Left ventricle myocardium inferior (tissue), 1 donor: ENCODE data around the gene MRGPRF. TPM values are rescaled to one million over a fixed set of nuclear protein-coding genes. Genes with fewer than 3 reads are reported as not detected.

Source experiments
- DNase-seq: peaks from one replicate; pipeline ENCODE4 v3.0.0-alpha.2; 2020
- H3K27ac ChIP-seq: fragments of 200-600 bp; replicated peaks from 2 replicates; pipeline ENCODE4 v1.8.0; 2021
- H3K27me3 ChIP-seq: fragments of 200-600 bp; 2 replicates; pipeline ENCODE4 v1.8.0; 2021; ENCODE audit warnings: low read depth
- H3K36me3 ChIP-seq: fragments of 200-600 bp; 2 replicates; pipeline ENCODE4 v1.8.0; 2021
- H3K4me1 ChIP-seq: fragments of 200-600 bp; 2 replicates; pipeline ENCODE4 v1.8.0; 2021
- H3K4me3 ChIP-seq: fragments of 200-600 bp; 2 replicates; pipeline ENCODE4 v1.8.0; 2021; ENCODE audit warnings: mild to moderate bottlenecking, moderate library complexity
- H3K9me3 ChIP-seq: fragments of 200-600 bp; replicated peaks from 2 replicates; pipeline ENCODE4 v1.8.0; 2021
- intact Hi-C: fragments of 100-400 bp; cut with micrococcal nuclease; formaldehyde crosslinking; loops from one replicate; pipeline ENCODE4 v1.11.0; 2022
- long read RNA-seq: library from polyadenylated mRNA; unstranded; transcript quantifications from one replicate; pipeline ENCODE4 v2.0.0, GENCODE V29; 2021
- total RNA-seq: library from RNA; stranded (reverse); fragmentation: NEBNext Ultra II Directional; extraction: Animal tissue kit (Norgen Biotek cat#: 25700); gene quantifications from one replicate; pipeline ENCODE4 v1.2.1, GENCODE V29; 2021
- TF ChIP-seq, protein P1 (sequence below): fragments of 200-600 bp; IDR thresholded peaks from 2 replicates; pipeline ENCODE4 v1.8.0; 2021; ENCODE audit warnings: antibody characterized with exemption, mild to moderate bottlenecking, borderline replicate concordance
- donor health status: DM: no; HTN: yes; CAD: no; lungs with severe emphysema.

The MRGPRF gene
- 3.9 TPM for total RNA-seq
- long read RNA-seq, transcript MRGPRF-201 (3 exons, 2,295 nt) = major isoform, 7 of 9 reads
- long read RNA-seq, partial matches to known transcripts = 0 of 9 reads
- long read RNA-seq, other reads (novel, unspliced or antisense) = 2 of 9 reads

DNA sequence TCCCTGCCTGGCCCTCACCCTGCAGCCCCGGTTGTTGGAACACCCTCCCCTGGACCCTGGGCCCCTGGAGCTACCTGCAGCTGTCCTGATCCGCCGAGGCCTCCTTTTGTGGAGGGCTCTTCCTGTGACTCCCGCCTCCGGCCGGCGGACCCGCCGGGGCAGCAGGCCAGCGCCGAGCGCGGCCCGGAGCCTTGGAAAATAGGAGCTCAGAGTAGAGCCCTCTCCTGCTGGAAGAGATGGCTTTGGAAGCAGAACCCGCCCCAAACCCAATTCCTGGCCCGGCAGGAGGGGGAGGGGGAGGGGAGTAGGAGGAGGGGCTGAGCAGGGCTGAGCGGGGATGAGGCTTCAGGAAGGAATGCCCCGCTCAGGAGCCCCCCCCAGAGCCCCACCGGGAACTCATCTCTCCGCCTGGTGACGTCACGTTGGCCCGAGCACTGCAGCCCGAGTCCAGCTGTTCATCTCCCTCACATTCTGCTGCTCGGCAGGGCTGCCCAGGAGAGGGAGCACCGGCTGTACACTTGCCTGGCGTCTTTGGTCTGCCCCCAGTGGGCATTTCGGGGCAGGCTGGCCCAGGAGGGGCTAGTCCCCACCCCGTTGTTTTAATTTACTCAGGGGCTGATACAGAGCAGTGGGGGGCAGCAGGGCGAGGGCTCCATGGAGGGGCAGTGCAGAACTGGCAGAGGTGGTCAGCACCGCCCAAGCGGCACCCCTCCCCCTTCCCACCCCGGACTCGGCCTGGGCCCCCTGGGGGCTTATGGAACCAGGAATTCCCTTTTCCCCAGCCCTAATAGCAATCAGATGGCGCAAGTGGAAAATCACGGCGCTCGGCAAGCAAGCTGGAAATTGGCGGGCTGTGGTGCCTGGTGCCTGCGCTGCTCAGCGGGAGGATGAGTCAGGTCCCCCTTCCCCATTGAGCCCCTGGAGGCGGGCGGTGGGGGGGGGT is at the start of gene MRGPRF:
TSS of gene MRGPRF (minus strand) at position 238 of the 943 bp plus-strand sequence. CDS start 3,345 bp downstream, outside the sequence.
- intact Hi-C loops = no loop called here
- peaks cover 58% of the 10 kb centered on the region for H3K4me1 ChIP-seq
- peak within 1 kb of the TSS; percentile 66 for H3K4me3 ChIP-seq

GRCh38 chr11:69062169-69062855 is 49.3 kb upstream of the MRGPRF start:
- TF ChIP-seq, protein P1, sequence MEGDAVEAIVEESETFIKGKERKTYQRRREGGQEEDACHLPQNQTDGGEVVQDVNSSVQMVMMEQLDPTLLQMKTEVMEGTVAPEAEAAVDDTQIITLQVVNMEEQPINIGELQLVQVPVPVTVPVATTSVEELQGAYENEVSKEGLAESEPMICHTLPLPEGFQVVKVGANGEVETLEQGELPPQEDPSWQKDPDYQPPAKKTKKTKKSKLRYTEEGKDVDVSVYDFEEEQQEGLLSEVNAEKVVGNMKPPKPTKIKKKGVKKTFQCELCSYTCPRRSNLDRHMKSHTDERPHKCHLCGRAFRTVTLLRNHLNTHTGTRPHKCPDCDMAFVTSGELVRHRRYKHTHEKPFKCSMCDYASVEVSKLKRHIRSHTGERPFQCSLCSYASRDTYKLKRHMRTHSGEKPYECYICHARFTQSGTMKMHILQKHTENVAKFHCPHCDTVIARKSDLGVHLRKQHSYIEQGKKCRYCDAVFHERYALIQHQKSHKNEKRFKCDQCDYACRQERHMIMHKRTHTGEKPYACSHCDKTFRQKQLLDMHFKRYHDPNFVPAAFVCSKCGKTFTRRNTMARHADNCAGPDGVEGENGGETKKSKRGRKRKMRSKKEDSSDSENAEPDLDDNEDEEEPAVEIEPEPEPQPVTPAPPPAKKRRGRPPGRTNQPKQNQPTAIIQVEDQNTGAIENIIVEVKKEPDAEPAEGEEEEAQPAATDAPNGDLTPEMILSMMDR = no peak
- intact Hi-C loops = no loop called here
- Histone ChIP-seq H3K4me1 (peaks cover 6% of the 10 kb centered on the region), H3K27ac (no peak overlapping the region), H3K36me3 (peaks cover 55% of the 10 kb centered on the region), H3K9me3 (no peaks in the 10 kb centered on the region), H3K27me3 (no peaks in the 10 kb centered on the region), H3K4me3 (no peak overlapping the region)
- DNase-seq = no peak

More for the DNA sequence above, at the start of gene MRGPRF:
- H3K9me3 ChIP-seq = no peaks in the 10 kb centered on the region
- no peaks in the 10 kb centered on the region for H3K36me3 ChIP-seq
- H3K27me3 ChIP-seq = peaks cover 57% of the 10 kb centered on the region
- H3K27ac ChIP-seq = peak within 1 kb of the TSS; percentile 84
- TF ChIP-seq, protein P1 = peak; percentile 55
- peak; percentile 92 for DNase-seq

- H3K36me3 ChIP-seq = peaks cover 56% of the 10 kb centered on the region
- TF ChIP-seq, protein P1 = no peak
- no peaks in the 10 kb centered on the region for H3K9me3 ChIP-seq
- no peaks in the 10 kb centered on the region for H3K27me3 ChIP-seq
- DNase-seq = no peak
- H3K4me3 ChIP-seq = no peak overlapping the region
- peaks cover 6% of the 10 kb centered on the region for H3K4me1 ChIP-seq
- intact Hi-C loops = no loop called here
- H3K27ac ChIP-seq = no peak overlapping the region
These were observed 48.6 kb upstream of the MRGPRF start for GRCh38 chr11:69061713-69062053.

DNA sequence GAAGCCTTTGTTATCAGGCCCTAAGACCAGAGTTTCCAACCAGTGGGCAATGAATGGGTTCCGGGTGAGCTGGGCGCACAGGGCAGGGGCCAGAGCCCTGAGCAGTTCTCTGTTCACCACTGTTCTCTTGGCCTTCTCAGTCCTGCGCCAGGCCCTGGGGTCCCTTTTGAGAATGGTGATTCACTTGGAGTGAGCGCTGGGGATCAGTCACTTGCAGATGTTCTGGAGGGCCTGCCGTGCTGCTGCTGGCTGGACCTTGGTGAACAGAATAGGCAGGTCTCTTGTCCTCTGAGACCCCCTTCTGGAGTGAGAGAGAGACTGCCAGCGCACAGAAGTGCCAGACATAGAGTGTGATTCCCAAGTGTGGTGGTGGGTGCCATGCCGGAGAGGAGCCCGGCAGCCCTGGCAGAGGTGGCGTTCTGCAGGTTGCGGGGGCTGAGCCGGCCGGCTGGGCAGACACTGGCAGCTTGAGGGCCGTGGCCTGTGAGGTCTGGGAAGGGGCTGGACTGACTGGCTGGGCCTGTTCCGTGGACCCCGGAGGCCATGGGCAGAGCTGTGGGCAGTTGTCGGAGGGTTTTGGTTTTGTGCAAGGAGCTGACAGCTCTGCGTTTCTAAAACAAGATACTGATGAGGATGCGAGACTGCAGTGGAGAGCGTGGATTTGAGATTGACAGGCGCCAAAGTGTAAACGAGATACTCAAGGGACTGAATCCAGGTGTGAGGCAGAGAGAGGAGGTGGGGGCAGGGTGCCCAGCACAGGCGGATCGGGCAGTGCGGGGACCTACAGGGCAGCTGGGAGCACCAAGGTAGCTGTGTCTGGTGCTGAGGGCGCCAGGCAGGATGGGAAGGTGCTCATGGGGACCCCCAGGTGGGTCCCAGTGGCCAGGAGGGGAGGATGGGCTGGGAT is 48.0 kb upstream of the MRGPRF start:
- H3K9me3 ChIP-seq = no peaks in the 10 kb centered on the region
- no peak overlapping the region for H3K27ac ChIP-seq
- TF ChIP-seq, protein P1 = no peak
- H3K4me1 ChIP-seq = peaks cover 9% of the 10 kb centered on the region
- DNase-seq = no peak
- H3K36me3 ChIP-seq = peaks cover 56% of the 10 kb centered on the region
- intact Hi-C loops = no loop called here
- no peaks in the 10 kb centered on the region for H3K27me3 ChIP-seq
- no peak overlapping the region for H3K4me3 ChIP-seq

DNA sequence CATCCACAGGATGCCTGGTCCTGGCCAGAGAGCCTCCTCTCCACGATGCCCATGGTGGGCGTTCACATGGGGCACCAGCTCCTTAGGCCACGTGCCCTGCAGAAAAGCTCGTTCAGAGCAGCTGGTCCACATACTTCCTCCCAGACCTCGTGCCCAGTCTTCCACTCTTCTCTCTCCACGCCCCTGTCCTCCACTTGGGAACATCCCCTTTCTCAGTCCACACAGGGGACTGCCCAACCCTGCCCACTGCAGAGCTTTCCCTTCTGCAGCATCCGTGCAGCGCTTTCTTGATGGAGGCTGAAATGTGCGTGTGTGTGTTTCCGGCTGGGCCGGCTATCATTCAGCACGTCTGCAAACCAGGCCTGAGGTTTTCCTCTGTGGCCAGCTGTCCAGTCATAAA is 46.9 kb upstream of the MRGPRF start:
- no peaks in the 10 kb centered on the region for H3K9me3 ChIP-seq
- H3K27me3 ChIP-seq = no peaks in the 10 kb centered on the region
- intact Hi-C loops = no loop called here
- no peak overlapping the region for H3K27ac ChIP-seq
- peaks cover 64% of the 10 kb centered on the region for H3K36me3 ChIP-seq
- no peak overlapping the region for H3K4me3 ChIP-seq
- H3K4me1 ChIP-seq = peaks cover 12% of the 10 kb centered on the region
- TF ChIP-seq, protein P1 = no peak
- no peak for DNase-seq
